IPS-NIHi11 (cell line): ENCODE results near the gene ALDH1L1.
"Not testable (repeated sequence)": the region's sequence is repeated elsewhere in the genome, so short reads cannot be mapped to it uniquely, and the experiment has no call there.

Experiments
- DNase-seq: peaks from one replicate; pipeline ENCODE4 v3.0.0; 2012; ENCODE audit warnings: mixed read lengths, low spot score

The ALDH1L1 gene

DNA sequence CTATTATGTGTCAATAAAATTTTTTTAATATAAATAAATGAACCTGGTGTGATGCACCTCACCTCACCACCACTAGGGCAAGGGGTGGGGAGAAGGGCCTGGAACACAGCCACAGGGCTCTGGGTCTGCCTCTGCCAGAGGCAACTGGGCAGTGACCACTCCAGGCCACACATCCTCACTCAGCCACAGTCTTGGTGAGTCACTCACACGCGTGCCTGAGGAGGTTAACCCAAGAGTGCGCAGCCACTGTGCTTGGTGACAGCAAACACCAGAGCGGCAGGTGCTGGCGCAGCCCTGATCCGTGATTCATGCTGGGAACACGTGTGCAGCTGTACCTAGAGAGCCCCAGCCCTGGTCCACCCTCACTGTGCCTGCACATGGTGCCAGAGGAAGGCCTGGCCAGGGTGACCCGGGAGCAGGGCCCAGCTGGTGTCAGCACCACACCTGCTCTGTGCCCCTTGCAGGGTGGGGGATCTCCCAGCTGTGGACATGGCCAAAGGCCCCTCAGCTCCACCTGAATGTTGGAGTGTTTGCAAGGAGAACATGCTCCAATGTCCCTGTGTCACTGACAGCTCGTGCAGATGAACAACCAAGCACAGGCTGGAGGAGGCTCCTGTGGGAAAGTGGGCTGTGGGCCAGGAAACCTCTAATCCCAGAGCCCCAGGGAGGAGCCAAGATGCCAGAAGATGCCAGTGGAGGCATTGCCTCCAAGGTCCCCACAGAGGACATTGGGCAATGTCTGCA, 98.6 kb downstream of the ALDH1L1 start:
- peak; percentile 41 for DNase-seq

DNA sequence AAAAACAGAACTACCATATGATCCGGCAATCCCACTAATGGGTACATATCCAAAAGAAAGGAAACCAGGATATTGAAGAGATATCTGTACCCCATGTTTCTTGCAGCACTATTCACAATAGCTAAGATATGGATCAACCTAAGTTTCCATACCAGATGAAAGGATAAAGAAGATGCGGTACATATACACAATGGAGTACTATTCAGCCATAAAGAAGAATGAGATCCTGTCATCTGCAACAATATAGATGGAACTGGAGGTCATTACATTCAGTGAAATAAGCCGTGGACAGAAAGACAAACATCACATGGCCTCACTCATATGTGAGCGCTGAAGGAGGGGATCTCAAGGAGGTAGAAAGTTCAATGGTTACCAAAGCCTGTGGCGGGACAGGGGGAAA, 99.4 kb downstream of the ALDH1L1 start:
- no peak for DNase-seq

DNA sequence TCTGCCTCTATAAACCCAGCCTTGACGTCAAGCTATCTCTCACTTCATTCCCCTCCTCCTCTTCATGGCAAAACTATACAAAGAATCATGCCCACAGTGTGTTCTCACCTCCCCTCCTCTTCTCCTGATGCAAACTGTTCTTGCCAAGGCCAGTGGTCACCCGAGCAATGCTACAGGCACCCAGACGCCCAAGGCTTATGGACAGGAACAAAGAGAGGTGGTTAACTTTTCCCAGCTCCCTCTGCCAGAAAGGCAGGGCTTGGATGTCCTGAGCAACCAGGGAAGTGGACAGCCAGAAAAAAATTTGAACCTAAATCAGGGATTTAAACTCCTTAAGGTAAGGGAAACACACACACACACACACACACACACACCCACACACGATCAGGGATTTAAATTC, 101.5 kb downstream of the ALDH1L1 start:
- DNase-seq: no peak

DNA sequence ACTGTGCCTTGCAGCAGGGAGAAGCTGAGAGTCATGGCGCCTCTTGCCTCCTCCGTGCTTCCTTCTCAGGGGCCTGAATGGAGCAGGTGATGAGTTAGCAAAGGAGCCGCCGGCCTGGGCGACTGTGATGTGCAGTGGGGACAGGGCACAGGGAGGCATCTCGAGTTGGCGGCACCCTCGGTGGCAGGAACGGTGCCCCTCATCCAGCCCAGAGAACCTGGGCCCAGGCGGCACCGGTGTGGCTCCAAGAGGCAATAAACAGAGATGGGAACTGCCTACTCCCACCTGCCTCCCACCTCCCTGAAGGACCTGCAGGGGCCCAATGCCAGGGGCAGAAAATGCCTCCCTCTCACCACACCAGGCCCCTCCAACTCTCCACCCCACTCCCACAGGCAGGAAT, 102.6 kb downstream of the ALDH1L1 start:
- DNase-seq: no peak

DNA sequence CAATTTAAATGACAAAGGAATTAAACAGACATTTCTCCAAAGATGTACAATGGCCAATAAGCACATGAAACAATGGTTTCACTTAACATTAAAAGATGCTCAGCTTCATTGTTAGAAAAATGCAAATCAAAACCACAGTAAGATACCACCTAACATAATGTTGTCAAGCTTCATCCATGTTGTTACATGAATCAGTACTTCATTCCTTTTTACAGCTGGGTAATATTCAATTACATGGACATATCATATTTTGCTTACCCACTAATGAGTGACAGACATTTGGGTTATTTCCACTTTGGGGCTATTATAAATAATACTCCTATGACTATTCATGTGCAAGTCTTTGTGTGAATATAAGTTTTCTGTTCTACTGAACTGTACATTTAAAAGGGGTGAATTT, 104.2 kb downstream of the ALDH1L1 start:
- no peak for DNase-seq

DNA sequence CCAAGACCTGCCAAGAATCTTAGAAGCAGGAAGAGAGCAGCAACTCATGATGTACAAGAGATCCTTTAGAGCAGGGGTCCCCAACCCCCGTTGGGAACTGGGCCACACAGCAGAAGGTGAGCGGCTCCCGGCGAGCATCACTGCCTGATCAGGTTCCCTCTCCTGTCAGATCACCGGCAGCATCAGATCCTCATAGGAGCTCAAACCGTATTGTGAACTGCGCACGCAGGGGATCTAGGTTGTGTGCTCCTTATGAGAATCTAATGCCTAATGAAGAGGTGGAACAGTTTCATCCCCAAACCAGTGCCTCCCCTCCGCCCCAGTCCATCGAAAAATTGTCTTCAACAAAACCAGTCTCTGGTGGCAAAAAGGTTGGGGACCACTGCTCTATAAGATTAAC, 110.2 kb downstream of the ALDH1L1 start:
- peak; percentile 5 for DNase-seq

DNA sequence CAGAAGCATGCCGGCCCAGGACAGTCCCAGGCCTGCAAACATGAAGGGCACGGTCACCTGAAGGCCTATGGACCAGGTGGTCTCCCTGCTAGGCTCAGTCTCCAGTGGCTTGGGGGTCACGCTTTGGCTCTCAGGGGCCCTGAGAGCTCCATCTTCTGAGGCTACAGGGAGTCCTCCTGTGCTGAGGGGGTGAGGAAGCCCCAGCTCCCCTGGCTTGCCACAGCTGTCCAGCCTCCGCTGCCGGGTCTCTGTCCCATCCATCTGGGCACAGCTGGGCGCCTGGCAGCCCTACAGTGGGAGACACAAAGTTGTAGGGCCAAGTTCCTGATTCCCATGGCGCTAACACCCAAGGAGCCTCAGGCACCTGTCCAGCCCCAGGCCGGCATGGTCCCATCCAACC, 112.4 kb downstream of the ALDH1L1 start:
- no peak for DNase-seq

DNA sequence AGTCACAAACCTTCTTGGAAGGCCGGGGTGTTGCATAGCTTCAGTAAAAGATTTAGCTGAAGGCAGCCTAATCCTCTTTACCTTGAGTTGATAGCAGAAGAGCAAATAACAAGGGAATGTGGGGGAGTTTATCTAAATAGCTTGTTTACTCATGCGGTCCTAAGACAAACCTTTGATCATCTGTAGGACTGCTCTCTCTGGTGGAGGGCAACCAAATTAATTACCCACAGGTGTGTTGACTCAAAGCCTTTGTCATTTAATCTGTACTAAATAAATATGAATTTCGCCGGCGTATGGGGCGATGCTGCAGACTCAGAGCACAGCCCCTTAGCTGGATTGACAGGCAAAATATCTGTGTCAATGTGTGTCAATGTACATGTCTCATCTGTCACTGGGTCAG, 113.7 kb downstream of the ALDH1L1 start:
- not testable (repeated sequence) for DNase-seq

DNA sequence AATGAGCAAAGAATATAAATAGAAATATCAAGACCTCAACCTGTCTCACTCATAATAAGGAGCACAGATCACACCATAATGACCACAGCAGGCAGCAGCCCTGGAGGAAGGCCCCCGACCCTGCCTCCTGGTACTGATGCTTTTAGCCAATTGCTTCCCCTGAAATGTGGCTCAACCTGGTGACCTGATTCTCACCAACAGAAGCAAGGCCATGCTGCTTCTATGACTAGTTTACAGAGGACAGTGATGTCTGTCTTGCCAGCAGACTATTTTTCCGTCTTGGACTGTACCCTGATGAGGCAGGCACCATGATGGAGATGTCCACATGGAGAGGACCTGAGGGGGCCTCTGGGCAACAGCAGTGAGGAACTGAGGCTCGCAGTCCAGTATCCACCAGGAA, 114.5 kb downstream of the ALDH1L1 start:
- DNase-seq: no peak

DNA sequence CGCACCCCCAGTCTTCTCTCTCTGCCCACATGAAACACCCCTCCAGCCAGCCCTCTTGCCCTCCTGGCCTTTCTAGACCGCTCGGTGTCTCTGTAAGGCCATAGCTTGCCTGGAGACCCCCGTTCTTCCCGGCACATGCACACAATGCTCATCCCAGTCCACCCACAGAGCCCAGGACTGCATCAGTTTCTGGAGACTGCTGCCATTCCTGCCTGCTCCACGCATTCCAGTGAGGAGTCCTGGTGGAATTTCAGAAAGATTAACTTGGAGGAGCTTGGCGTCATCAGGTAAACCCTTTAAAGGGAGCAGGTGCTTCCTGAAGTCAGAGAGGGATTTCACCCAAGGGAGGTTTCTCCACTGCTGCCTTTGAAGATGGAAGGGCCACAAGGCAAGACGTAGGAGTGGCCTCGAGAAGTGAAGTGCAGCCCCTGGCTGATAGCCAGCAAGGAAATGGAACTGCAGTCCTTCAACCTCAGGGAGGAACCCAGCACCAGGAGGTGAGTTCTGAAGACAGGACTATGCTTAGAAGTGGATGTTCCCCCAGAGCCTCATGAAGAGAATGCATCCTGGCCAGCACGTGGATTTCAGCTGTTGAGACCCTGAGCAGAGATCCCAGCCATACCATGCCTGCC, 115.6 kb downstream of the ALDH1L1 start:
- no peak for DNase-seq

DNA sequence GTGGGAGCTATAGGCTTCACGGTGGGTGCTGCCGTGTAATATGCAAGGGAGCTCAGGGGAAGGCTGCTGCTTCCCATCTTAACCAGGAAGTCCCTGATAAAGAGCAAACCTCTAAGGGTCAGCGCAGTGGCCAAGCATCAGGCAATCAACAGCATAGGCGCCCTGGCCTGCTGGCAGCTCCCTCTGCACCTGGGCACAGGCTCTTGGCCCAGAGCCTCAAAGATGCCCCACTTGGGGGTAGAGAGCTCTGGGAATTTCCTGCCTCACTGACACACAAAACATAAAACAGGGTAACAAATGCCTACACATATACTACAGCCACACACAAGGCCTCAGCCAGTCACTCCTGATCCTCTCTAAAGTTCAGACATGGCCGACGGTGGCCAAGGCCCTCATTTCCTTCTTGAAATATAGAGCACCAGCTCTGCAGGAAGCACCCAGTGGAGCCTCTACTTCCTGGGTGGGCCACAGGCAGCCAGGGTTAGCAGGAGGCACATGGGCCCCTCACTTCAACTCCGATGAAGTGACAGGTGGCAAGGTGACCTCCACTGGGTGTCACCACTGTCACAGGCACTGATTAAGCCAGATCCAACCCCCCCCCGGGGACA, 116.9 kb downstream of the ALDH1L1 start:
- DNase-seq: no peak

DNA sequence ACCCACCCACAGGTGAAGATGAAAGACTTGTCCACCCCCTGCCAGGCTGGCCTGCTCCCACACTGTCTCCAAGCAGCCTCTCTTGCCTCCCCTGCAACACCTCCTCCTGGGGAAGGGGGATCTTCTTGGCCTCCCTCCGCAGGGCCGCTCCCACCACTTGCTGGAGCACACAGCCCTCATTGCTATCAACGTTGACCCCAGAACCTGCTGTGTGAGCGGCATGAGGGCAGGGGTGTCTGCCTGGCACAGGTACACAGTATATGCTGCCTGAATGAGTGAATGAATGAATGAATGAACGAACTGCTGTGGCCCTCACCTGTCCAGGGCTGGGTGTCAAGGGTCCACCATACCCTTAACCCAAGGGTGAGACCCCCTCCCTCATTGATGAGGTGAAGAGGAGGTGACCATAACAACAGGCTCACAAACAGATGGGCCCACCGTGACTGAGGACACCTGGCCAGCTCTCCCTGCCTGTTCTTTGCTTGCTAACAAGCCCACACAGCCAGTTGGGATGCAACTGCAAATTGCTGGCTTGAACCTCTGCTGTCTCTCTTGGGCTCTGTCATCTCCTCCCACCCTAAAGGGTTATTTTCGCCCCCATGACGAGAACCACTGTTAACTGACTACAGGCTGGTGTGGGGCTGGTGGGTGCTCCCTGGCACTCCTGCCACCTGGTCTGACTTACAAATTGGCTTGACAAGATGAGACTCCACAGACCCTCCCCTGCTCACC, 118.9 kb downstream of the ALDH1L1 start:
- DNase-seq: no peak

DNA sequence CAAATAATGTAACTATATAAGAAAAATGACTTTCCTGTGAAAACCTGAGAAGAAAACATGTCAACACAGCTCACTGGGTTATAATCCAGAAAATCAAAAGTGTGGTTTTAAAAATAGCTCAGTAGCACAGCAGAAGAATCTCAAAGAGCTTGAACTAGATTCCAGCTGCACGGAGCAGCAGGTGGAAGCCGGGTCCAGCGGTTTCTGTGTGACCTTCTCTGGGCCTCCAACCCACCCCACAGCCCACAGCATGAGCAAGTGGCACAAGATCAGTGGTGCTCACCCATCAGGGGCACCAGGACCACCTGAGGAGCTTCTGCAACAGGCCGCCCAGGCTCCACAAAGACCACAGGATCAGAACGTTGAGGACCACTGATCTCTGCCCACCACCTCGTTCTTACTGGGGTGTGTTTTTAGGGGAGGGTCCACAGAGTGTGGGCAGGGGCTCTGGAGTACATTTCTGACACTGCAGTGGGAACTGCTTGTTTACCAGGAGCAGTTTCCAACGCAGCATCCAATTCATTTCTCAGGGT, 119.7 kb downstream of the ALDH1L1 start:
- no peak for DNase-seq

DNA sequence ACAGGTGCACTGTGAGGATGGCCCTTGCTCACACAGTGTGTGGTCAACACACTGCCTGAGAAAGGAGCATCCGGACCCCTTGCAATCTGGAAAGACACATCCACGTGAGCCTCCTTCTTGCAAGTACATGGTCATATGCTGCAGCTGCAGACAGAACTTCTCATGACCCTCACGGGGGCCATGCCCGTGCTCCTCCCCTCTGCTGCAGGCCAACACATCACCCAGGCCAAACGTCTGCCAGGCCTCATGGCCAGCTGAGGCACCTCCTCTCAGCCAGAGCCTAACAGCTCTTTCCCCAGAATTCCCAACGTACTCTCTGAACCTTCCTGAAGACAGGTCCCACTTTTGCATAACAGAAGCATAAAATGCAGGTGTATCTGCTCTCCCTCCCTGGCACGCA, 121.7 kb downstream of the ALDH1L1 start:
- DNase-seq: no peak

DNA sequence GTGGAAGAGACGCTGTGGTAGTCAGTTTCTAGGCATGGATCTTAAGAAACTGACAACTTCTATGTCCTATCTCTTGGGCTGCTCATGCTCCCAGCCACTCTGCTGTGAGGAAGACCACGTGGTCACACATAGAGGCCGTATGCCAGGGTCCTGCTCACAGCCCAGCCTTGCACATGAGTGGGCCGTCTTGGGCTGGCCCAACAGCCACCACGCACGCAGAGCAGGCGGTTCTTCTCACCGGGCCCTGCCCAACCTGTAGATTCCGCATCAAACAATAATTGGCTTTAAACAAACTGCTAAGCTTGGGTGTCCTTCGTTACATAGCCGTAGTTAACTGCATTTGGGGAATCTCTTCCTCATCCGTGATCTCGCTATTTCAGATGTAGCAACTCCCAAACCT, 122.5 kb downstream of the ALDH1L1 start:
- DNase-seq: no peak

DNA sequence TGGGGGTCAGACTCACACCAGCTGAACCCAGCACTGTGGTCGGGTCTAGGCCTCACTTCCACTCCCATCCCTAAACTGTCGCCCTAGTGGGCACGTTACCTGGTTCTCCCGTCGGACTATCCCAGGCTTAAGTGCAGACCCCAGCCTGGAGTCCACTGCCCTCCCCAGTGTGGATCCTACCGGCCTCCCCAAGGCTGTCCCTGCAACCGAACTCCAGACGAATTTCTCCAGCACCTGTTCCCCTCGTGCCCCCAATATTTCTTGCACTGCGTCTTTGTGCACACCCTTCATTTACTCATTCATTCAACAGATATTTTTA, 122.9 kb downstream of the ALDH1L1 start:
- DNase-seq: no peak

DNA sequence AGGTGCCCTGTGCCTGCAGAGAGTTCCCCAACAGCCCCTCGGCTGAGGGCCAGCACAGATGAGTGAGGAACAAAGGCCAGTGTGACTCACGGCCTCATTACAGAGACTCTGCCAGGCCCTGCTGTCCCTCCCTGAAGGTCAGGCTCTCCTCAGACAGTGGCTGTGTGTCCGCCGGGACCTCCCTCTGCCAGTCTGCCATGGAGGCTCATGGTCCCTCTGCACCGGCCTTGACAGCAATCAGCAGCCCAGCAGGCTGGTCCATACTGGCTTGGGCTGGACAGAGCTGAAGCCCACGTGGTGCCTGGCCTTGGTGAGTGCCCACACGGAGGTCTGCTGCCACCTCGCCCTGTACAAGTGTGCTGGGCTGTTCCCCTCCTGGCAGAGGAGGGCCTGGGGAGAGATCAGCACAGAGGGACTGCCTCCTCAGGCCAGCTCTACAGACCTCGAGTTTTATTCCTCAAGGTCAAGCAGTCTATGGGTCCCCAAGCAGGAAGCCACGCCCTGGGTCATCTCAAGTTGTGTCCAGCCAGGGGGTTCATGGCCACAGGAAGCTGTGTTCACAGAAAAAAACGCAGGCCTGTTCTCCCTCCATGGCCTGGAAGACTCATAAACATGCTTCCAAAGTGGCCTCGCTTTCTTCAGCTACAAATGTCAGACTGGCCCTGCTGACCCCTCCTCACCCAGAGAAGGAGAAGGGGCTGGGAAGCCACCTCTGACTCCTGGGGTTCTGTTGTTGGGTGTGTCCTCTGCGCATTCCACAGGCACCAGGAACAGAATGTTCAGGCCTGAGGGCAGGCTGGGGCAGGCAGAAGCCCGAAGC, 123.5 kb downstream of the ALDH1L1 start:
- no peak for DNase-seq

DNA sequence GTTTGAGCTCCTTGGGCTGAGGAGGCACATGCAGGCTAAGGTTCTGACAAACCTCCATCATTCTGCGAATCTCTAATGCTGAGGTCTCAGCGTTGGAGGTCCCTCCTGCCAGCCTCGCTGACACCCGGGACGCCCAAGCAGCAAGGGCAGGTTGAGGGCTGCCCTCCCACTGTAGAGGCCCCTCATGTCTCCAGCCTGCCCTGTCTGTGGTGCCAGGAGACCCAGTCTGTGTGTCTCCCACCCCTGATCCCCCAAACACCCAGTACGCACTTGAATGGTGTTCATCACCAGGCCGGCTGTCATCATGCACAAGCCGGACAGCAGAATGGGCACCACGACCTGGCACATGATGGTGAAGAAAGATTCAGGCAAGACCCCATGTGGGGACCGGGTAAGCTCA, 124.3 kb downstream of the ALDH1L1 start:
- DNase-seq: no peak

DNA sequence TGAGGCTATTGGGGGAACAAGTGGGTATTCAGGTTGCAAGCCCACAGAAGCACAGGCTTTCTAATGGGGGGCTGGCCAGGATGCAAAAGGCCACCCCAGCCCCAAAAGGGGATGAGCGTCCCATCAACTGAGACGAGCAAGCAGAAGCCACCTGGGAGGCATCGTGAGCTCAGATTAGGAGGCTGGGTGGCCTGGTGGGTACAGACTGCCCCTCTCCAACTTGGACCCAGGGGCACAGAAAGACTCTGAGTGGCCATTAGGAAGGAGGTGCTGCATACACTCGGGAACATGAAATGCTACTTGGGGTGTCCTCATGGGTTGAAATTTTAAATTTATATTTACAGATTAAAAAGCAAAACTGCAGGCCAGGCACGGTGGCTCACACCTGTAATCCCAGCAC, 125.5 kb downstream of the ALDH1L1 start:
- no peak for DNase-seq

DNA sequence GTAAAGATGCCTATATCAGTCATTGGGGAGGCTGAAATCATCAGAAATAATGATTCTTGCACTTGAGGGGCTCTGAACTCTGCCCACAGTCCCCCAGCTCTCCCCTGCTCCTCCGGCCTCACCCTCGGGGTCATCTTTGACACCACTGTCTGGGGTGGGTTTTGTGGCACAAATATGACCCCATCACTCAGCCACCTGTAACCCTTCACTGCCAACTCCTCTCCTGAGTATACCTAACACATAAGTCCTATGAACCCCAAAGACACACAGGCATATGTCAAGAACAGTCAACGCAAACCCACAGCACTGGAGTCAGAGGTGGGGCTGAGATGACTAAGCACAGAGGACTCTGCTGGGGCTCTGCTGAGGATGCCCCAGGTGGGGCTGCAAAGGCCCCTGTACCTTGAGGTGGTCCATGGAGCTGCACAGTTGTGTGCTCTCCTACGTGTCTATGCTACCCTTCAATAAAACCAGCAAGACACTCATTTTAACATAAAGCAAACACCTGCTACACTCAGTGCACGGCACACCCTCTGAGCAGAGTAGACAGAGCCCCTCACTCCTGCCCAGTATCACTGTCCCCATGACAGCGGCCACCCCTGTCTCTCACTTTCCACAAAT, 126.3 kb downstream of the ALDH1L1 start:
- no peak for DNase-seq
